ENCODE results near the gene CAMK2A. TPM values are rescaled to one million over a fixed set of nuclear protein-coding genes. Genes with fewer than 3 reads are reported as not detected.

CAMK2A gene
- total RNA-seq, 2 experiments from 2014 or later = not detected

DNA sequence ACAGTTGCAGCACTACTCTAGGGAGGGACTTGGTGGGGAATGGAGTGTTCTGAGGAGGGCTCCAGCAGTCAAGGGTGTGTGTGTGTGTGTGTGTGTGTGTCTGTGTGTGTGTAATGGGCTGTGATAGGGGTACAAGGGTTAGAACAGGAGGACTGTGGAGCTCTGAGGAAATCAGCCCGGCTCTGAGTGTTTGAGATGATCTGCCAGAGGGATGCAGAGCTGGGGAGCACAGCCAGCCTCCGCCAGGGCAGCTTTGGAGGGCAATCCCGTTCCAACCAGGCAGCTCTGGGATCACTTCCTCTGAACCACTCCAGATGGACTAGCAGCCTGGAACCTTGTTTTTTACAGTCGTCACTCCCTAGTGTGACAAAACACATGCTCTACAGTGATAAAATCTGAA, 102.7 kb downstream of the CAMK2A start:
- ChIA-PET CTCF (ENCODE audit: unreplicated experiment) (no interaction called here), POLR2A (no interaction called here)

GRCh38 chr5:150186137-150186536, 103.4 kb downstream of the CAMK2A start:
- no peak overlapping the region for H2AFZ ChIP-seq (ENCODE audit: low read length)
- intact Hi-C loops (cut with micrococcal nuclease; ENCODE audit: unreplicated experiment) = no loop called here
- ChIA-PET POLR2A (interaction anchor here (0.5 kb wide), 1 partner anchor 241 kb away, joined by 3 read pairs; no protein-coding TSS in a partner anchor), CTCF (ENCODE audit: unreplicated experiment) (no interaction called here)
- no peak overlapping the region for H3K4me2 ChIP-seq (ENCODE audit: low read length)
- no peaks in the 10 kb centered on the region for H3K9me3 ChIP-seq (ENCODE audit: low read length)
- H3K27ac ChIP-seq (ENCODE audit: low read depth, low read length, poor library complexity, severe bottlenecking) = no peak overlapping the region
- TF ChIP-seq, protein P1, sequence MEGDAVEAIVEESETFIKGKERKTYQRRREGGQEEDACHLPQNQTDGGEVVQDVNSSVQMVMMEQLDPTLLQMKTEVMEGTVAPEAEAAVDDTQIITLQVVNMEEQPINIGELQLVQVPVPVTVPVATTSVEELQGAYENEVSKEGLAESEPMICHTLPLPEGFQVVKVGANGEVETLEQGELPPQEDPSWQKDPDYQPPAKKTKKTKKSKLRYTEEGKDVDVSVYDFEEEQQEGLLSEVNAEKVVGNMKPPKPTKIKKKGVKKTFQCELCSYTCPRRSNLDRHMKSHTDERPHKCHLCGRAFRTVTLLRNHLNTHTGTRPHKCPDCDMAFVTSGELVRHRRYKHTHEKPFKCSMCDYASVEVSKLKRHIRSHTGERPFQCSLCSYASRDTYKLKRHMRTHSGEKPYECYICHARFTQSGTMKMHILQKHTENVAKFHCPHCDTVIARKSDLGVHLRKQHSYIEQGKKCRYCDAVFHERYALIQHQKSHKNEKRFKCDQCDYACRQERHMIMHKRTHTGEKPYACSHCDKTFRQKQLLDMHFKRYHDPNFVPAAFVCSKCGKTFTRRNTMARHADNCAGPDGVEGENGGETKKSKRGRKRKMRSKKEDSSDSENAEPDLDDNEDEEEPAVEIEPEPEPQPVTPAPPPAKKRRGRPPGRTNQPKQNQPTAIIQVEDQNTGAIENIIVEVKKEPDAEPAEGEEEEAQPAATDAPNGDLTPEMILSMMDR (conservative IDR thresholded peaks at IDR 0.05; ENCODE audit: low read length) = no peak
- TF ChIP-seq EZH2phosphoT487 (IDR thresholded peaks at IDR 0.05; ENCODE audit: borderline replicate concordance, low read depth, low read length) = no peak
- no peak for DNase-seq (ENCODE audit: low spot score)
- H3K36me3 ChIP-seq (ENCODE audit: insufficient read depth, low read length) = no peaks in the 10 kb centered on the region
- BruUV-seq (replicated peaks) = no TSS peak
- no peak overlapping the region for H3K4me3 ChIP-seq (ENCODE audit: low read depth, low read length, poor library complexity, severe bottlenecking)
- no peaks in the 10 kb centered on the region for H3K79me2 ChIP-seq (ENCODE audit: insufficient read depth, low read depth, low read length)
- no peaks in the 10 kb centered on the region for H3K9me2 ChIP-seq (ENCODE audit: insufficient read depth, low read length)
- no peaks in the 10 kb centered on the region for H4K20me1 ChIP-seq (ENCODE audit: insufficient read depth, low read length)
- no peaks in the 10 kb centered on the region for H3K4me1 ChIP-seq (ENCODE audit: insufficient read depth, low read length, poor library complexity, severe bottlenecking)

More for the DNA sequence above, 102.7 kb downstream of the CAMK2A start:
- intact Hi-C loops (cut with micrococcal nuclease; ENCODE audit: unreplicated experiment) = no loop called here
- no peak for TF ChIP-seq EZH2phosphoT487 (IDR thresholded peaks at IDR 0.05; ENCODE audit: borderline replicate concordance, low read depth, low read length)
- TF ChIP-seq, protein P1 (conservative IDR thresholded peaks at IDR 0.05; ENCODE audit: low read length) = no peak
- no peaks in the 10 kb centered on the region for H3K79me2 ChIP-seq (ENCODE audit: insufficient read depth, low read depth, low read length)
- no peaks in the 10 kb centered on the region for H3K4me1 ChIP-seq (ENCODE audit: insufficient read depth, low read length, poor library complexity, severe bottlenecking)
- H3K36me3 ChIP-seq (ENCODE audit: insufficient read depth, low read length) = no peaks in the 10 kb centered on the region
- H3K27ac ChIP-seq (ENCODE audit: low read depth, low read length, poor library complexity, severe bottlenecking) = no peak overlapping the region
- H3K4me3 ChIP-seq (ENCODE audit: low read depth, low read length, poor library complexity, severe bottlenecking) = no peak overlapping the region
- H3K9me2 ChIP-seq (ENCODE audit: insufficient read depth, low read length) = no peaks in the 10 kb centered on the region
- H2AFZ ChIP-seq (ENCODE audit: low read length) = no peak overlapping the region
- H3K4me2 ChIP-seq (ENCODE audit: low read length) = no peak overlapping the region
- DNase-seq (ENCODE audit: low spot score) = no peak
- no TSS peak for BruUV-seq (replicated peaks)
- H3K9me3 ChIP-seq (ENCODE audit: low read length) = no peaks in the 10 kb centered on the region
- no peaks in the 10 kb centered on the region for H4K20me1 ChIP-seq (ENCODE audit: insufficient read depth, low read length)

GRCh38 chr5:150184990-150185912, 104.3 kb downstream of the CAMK2A start:
- intact Hi-C loops (cut with micrococcal nuclease; ENCODE audit: unreplicated experiment) = no loop called here
- H3K4me3 ChIP-seq (ENCODE audit: low read depth, low read length, poor library complexity, severe bottlenecking) = no peak overlapping the region
- no peaks in the 10 kb centered on the region for H3K79me2 ChIP-seq (ENCODE audit: insufficient read depth, low read depth, low read length)
- H3K36me3 ChIP-seq (ENCODE audit: insufficient read depth, low read length) = no peaks in the 10 kb centered on the region
- BruUV-seq (replicated peaks) = no TSS peak
- no peaks in the 10 kb centered on the region for H3K4me1 ChIP-seq (ENCODE audit: insufficient read depth, low read length, poor library complexity, severe bottlenecking)
- CTCF ChIA-PET (ENCODE audit: unreplicated experiment) = no interaction called here
- no peak overlapping the region for H3K4me2 ChIP-seq (ENCODE audit: low read length)
- no peak overlapping the region for H3K27ac ChIP-seq (ENCODE audit: low read depth, low read length, poor library complexity, severe bottlenecking)
- no peak for DNase-seq (ENCODE audit: low spot score)
- no peaks in the 10 kb centered on the region for H4K20me1 ChIP-seq (ENCODE audit: insufficient read depth, low read length)
- TF ChIP-seq EZH2phosphoT487 (IDR thresholded peaks at IDR 0.05; ENCODE audit: borderline replicate concordance, low read depth, low read length) = no peak
- TF ChIP-seq, protein P1 (conservative IDR thresholded peaks at IDR 0.05; ENCODE audit: low read length) = no peak
- H2AFZ ChIP-seq (ENCODE audit: low read length) = no peak overlapping the region
- no peaks in the 10 kb centered on the region for H3K9me2 ChIP-seq (ENCODE audit: insufficient read depth, low read length)
- POLR2A ChIA-PET = interaction anchor here (0.5 kb wide), 1 partner anchor 240 kb away, joined by 3 read pairs; no protein-coding TSS in a partner anchor
- H3K9me3 ChIP-seq (ENCODE audit: low read length) = no peaks in the 10 kb centered on the region
